Activated naive CD4-positive, alpha-beta T cell treated with anti-CD3 and anti-CD28 coated beads for 36 hours (primary cell): ENCODE data around the gene AGT. TPM values are rescaled to one million over a fixed set of nuclear protein-coding genes. Genes with fewer than 3 reads are reported as not detected.
"Not testable (repeated sequence)": the region's sequence is repeated elsewhere in the genome, so short reads cannot be mapped to it uniquely, and the experiment has no call there.

Experiments used
- CTCF ChIA-PET: fragments of 350-600 bp; sonication (Branson Sonifier 250); formaldehyde crosslinking; loops from one replicate; lab custom pipeline; 2021; ENCODE audit warnings: antibody characterized with exemption; lab: Charles Lee
- DNase-seq: peaks from one replicate; pipeline ENCODE4 v3.0.0-alpha.2; 2020
- H3K27ac Mint-ChIP-seq: one replicate; pipeline ENCODE4 v1.8.0; 2021; ENCODE audit warnings: mild to moderate bottlenecking, mixed read lengths
- H3K27me3 Mint-ChIP-seq: one replicate; pipeline ENCODE4 v1.8.0; 2021; ENCODE audit warnings: low read depth, mixed read lengths
- H3K36me3 Mint-ChIP-seq: one replicate; pipeline ENCODE4 v1.8.0; 2021; ENCODE audit warnings: low read depth, mixed read lengths
- H3K4me1 Mint-ChIP-seq: one replicate; pipeline ENCODE4 v1.8.0; 2021; ENCODE audit warnings: low read depth, mixed read lengths
- H3K4me3 Mint-ChIP-seq: one replicate; pipeline ENCODE4 v1.8.0; 2021; ENCODE audit warnings: mild to moderate bottlenecking, moderate library complexity, mixed read lengths
- H3K9me3 Mint-ChIP-seq: one replicate; pipeline ENCODE4 v1.8.0; 2021; ENCODE audit warnings: mixed read lengths
- intact Hi-C: fragments of 100-400 bp; cut with micrococcal nuclease; formaldehyde crosslinking; loops from one replicate; pipeline ENCODE4 v1.15.1; 2023
- total RNA-seq, 2 experiments: library from RNA; stranded (reverse); gene quantifications; one replicate each; pipeline ENCODE4 v1.2.3, GENCODE V29; 2021

AGT gene
- total RNA-seq, 2 experiments from 2014 or later = not detected

DNA sequence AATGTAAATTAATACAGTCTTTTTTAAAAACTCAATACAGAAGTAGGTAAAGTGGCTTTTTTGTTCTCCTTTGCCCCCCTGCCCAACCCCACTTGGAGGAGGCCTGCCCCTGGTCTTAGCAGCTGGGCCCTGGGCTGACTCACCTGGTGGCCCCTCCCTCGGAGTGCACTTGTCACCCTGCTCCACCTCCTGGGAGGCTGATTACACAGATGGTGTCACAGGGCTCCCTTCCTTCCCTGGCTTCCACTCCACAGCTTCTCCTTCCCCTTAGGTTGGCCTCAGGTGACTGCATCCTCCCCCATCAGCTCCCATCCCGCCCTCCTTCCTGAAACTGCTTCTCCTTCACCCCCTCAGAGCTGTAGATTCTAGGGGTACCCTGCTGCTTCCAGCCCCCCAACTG lies 21.5 kb upstream of the AGT start:
- CTCF ChIA-PET = no interaction called here
- Mint-ChIP-seq H3K9me3 (peaks cover 4% of the 10 kb centered on the region), H3K4me3 (no peak overlapping the region), H3K27me3 (peaks cover 18% of the 10 kb centered on the region), H3K36me3 (no peaks in the 10 kb centered on the region), H3K4me1 (no peaks in the 10 kb centered on the region), H3K27ac (no peak overlapping the region)
- intact Hi-C loops = no loop called here
- no peak for DNase-seq

DNA sequence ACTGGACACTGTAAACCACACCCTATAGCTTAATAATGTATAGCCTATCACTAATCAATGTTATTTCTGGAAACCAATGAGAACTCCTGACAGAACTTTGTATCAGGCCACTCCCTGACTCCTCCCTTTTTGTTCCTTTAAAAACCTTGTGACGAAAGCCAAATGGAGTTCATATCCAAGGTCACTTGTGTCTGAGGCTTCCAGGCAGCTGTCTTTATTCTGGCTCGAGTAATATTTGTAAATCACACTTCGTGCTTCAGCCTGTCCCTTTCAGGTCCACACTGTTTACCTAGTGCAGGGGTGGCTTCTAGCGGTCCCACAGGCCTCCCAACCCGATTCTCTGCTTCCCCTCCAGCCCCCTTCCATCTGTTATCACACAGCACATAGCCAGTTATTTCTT lies 17.1 kb upstream of the AGT start:
- H3K27ac Mint-ChIP-seq = no peak overlapping the region
- CTCF ChIA-PET = no interaction called here
- no peaks in the 10 kb centered on the region for H3K36me3 Mint-ChIP-seq
- intact Hi-C loops = no loop called here
- peaks cover 4% of the 10 kb centered on the region for H3K27me3 Mint-ChIP-seq
- DNase-seq = no peak
- no peak overlapping the region for H3K4me3 Mint-ChIP-seq
- H3K9me3 Mint-ChIP-seq = no peaks in the 10 kb centered on the region
- H3K4me1 Mint-ChIP-seq = no peaks in the 10 kb centered on the region

DNA sequence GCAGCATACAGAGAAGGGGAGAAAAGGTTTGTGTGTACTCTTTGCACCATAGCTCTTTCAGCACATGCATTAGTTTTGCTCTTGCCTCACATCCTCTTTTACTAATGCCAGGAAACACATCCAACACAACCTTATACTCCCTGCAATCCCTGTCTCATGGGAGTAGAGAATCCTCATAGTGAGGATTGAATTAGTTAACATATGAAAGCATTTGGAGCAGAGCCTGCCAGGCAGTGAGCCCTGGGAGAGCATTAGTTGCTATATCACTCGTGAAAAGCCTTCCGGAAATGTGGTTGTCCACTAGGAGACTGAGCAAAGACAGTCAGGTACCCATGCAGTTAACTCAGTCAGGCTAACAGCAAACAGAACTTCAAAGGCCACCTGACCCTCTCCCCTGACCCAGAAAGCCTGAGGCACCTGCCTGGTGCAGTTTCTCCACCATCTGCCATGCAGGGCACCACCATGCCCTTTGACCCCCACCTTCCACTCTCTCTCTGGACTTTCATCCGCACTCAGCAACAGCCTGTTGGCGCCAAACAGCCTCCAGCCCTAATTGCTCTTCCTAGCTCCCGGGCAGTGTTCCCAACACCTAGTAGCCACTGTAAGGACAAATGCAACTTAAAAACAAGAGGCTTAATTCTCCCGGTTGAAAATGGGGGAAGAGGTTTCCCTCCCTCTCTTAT lies 14.9 kb upstream of the AGT start:
- Mint-ChIP-seq H3K9me3 (no peaks in the 10 kb centered on the region), H3K36me3 (no peaks in the 10 kb centered on the region), H3K27ac (no peak overlapping the region), H3K27me3 (peaks cover 4% of the 10 kb centered on the region), H3K4me3 (no peak overlapping the region), H3K4me1 (no peaks in the 10 kb centered on the region)
- CTCF ChIA-PET = no interaction called here
- intact Hi-C loops = no loop called here
- no peak for DNase-seq

DNA sequence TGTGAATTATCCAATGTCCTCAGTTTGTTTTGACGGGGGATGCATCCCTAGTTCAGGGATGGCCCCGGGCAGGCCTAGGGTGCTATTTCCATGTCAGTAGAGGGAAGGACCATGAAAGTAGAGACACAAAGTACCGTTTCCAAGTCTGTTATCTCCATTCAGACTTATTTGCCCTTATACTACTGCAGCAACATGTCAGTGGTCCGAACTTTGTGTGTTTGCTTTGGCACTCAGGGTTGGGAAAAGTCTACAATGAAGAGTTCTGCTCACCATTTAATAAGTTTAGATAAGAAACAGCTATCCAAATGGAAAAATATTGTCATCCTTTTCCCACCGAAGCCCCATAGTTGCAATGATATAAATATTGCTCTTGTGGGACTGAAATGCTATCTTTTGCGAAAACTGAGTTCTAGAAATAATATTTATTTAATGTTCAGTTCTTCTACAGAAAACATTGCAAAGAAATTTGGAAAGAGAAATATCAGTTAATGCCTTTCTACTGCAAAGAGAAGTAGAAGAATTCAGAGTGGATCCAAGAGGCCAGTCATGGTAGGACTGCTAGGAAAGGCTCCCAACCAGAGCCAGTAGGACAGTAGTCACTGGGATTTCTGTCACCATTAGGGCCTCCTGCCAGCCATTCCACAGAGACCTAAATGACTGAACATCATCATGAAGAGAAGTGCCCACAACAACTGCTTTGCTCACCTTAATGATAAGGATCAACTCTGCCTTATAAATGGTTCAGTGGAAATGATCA lies 11.5 kb upstream of the AGT start:
- intact Hi-C loops = no loop called here
- Mint-ChIP-seq H3K36me3 (no peaks in the 10 kb centered on the region), H3K4me3 (no peak overlapping the region), H3K4me1 (no peaks in the 10 kb centered on the region), H3K9me3 (peaks cover 5% of the 10 kb centered on the region), H3K27me3 (peaks cover 3% of the 10 kb centered on the region), H3K27ac (no peak overlapping the region)
- CTCF ChIA-PET = no interaction called here
- no peak for DNase-seq

DNA sequence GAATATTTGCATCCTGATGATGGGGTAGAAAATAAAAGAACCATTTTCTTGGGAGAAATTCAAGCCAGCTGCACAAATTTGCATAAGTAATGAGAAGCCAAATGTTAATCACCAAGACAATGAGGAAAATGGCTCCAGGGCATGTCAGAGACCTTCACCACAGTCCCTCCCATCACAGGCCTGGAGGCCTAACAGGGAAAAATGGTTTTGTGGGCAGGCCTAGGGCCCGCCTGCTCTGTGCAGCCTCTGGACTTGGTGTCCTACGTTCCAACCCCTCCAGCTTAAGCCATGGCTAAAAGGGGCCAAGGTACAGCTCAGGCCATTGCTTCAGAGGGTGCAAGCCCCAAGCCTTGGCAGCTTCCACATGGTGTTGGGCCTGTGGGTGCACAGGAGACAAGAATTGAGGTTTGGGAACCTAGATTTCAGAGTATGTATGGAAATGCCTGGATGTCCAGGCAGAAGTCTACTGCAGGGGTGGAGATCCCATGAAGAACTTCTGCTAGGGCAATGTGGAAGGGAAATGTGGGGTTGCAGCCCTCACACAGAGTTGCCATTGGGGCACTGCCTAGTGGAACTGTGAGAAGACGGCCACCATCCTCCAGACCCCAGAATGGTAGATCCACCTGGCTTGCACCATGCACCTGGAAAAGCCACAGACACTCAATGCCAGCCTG lies 8.1 kb upstream of the AGT start:
- H3K27me3 Mint-ChIP-seq, H3K9me3 Mint-ChIP-seq, intact Hi-C loops: not testable (repeated sequence)

DNA sequence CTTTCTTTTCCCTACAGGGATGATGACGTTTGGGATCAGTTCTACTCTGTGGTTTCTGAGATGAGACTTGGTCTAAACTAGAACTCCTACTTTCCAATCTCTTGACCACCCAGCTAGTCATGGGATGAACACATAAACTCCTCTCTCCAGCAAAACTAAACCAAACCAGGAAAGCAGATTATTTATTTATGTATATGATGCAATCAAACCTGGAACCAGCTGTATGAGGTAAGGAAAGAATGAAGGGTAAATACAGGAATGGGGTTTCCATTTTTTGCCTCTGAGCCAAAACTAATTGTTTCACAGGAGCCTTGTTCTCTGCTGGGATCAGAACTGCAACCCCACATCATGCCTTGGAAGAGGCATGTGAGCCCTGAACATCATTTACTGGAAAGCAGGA lies 3.3 kb upstream of the AGT start:
- Mint-ChIP-seq H3K27ac (no peak overlapping the region), H3K4me1 (no peaks in the 10 kb centered on the region), H3K27me3 (peaks cover 6% of the 10 kb centered on the region), H3K4me3 (no peak overlapping the region), H3K36me3 (no peaks in the 10 kb centered on the region), H3K9me3 (peaks cover 10% of the 10 kb centered on the region)
- intact Hi-C loops = no loop called here
- CTCF ChIA-PET = no interaction called here
- no peak for DNase-seq

More for the DNA sequence above, 8.1 kb upstream of the AGT start:
- DNase-seq, H3K27ac Mint-ChIP-seq, H3K4me3 Mint-ChIP-seq, CTCF ChIA-PET, H3K36me3 Mint-ChIP-seq, H3K4me1 Mint-ChIP-seq: not testable (repeated sequence)

DNA sequence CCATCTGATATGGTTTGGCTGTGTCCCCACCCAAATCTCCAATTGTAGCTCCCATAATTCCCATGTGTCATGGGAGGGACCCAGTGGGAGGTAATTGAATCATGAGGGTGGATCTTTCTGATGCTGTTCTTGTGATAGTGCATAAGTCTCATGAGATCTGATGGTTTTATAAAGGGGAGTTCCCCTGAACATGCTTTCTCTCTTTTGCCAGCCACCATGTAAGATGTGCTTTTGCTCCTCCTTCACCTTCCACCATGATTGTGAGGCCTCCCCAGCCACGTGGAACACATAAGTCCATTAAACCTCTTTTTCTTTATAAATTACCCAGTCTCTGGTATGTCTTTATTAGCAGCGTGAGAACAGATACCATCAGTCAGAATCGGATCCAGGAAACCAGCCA lies 2.5 kb upstream of the AGT start:
- H3K4me1 Mint-ChIP-seq, H3K9me3 Mint-ChIP-seq, H3K27ac Mint-ChIP-seq, CTCF ChIA-PET, H3K4me3 Mint-ChIP-seq, DNase-seq, intact Hi-C loops, H3K27me3 Mint-ChIP-seq, H3K36me3 Mint-ChIP-seq: not testable (repeated sequence)

DNA sequence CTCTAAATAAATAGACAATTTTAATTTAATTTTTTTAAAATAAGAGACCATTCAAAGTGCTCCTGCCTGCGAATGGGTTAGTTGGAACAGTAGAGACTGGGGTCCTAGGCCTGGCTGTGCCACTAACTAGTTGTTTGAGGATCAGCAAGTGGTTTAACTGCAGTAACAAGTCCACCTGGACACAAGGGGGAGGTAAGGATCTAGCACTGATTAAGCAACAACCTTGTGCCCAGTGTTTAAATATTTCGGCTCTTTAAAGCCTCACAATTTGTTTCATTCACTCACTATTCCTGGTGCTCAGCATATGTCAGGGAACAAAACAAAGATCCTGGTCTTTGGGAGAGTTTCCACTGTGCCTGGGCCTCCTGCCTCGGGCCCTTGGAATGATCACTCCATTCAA lies 1.6 kb upstream of the AGT start:
- CTCF ChIA-PET = no interaction called here

DNA sequence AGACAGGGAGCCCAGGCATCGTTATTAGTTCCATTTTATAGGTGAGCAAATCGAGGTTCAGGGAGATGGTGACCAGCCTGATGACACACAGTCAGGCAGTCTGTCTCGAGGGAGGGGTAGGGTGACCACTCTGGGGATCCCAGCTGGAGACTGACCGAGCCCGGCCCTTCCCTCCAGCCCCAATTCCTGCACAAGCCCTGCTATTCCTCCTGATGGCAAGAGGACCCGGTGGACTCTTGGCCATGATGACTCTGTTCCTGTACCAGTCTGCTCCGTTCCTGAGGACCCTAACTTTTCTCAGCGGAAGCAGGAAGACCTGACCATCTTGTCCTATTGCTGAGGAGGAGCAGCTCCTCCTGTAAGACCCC lies 391 bp downstream of the AGT start:
- H3K27me3 Mint-ChIP-seq = peaks cover 6% of the 10 kb centered on the region
- no peak for DNase-seq
- H3K4me1 Mint-ChIP-seq = no peaks in the 10 kb centered on the region
- intact Hi-C loops = no loop called here
- peaks cover 5% of the 10 kb centered on the region for H3K9me3 Mint-ChIP-seq
- H3K27ac Mint-ChIP-seq = no peak overlapping the region
- H3K36me3 Mint-ChIP-seq = no peaks in the 10 kb centered on the region
- CTCF ChIA-PET = no interaction called here
- no peak overlapping the region for H3K4me3 Mint-ChIP-seq

More for the DNA sequence above, 1.6 kb upstream of the AGT start:
- H3K36me3 Mint-ChIP-seq = no peaks in the 10 kb centered on the region
- no peaks in the 10 kb centered on the region for H3K4me1 Mint-ChIP-seq
- H3K27ac Mint-ChIP-seq = no peak overlapping the region
- peaks cover 5% of the 10 kb centered on the region for H3K9me3 Mint-ChIP-seq
- no peak overlapping the region for H3K4me3 Mint-ChIP-seq
- peaks cover 6% of the 10 kb centered on the region for H3K27me3 Mint-ChIP-seq
- intact Hi-C loops = no loop called here
- no peak for DNase-seq

DNA sequence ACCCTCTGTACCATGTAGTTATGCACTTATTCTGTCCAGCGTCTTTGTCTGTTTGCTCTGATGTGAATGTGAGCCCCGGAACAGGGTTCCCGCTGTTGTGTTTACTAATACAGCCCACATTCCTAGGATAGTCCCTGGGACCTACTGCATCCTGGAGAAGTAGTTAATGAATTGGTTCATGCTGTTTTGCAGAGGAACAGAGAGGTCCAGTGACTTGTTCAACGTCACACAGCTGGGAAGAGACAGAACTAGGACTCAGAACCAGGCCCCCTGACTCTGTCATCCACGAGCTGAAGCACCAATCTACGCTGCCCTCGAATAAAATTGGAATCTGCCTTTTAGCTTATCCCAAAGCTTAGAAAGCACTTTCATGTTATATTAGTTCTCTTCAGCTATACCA lies 784 bp downstream of the AGT start:
- CTCF ChIA-PET = no interaction called here
- Mint-ChIP-seq H3K36me3 (no peaks in the 10 kb centered on the region), H3K9me3 (peaks cover 5% of the 10 kb centered on the region), H3K27ac (no peak overlapping the region), H3K4me3 (no peak overlapping the region), H3K27me3 (peaks cover 7% of the 10 kb centered on the region), H3K4me1 (no peaks in the 10 kb centered on the region)
- intact Hi-C loops = no loop called here
- DNase-seq = no peak

DNA sequence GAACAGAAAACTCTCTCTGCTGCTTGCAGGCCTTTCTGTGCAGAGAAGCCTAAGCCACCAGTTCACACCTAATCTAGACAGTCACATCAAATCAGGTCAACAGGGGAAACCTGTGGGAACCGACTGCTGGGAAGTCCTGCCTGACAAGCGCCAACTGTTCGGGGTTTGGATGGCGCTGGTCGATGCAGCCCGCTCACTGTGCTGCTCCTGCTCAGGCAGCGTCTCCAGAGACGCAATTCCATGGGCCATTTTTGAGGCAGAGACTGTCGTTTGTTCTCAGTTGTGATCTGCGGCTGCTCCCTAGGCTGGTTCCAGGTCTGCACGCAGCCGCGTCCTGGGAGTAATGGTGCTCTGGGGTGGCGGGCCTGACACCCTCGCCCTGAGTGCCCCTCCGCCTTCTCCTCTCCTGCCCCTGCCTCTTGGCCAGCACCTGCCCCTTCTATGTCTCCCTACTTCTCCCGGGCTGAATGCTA lies 1.4 kb downstream of the AGT start:
- intact Hi-C loops = no loop called here
- no peaks in the 10 kb centered on the region for H3K4me1 Mint-ChIP-seq

DNA sequence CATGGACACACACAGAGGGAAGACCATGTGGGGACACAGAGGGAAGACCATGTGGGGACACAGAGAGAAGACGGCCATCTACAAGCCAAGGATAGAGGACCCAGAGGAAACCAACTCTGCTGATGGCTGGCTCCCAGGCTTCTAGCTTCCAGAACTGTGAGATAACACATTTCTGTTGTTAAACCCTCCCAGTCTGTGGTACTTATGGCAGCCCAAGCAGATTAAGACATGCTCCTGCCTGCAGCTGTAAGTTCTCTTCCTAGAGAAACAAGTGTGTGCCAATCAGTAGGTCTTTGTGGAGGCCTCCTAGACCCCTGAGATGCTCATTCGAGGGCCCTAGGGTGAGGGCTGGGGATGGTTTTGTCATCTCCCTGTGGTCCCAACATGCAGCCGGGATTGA lies 2.7 kb downstream of the AGT start:
- Mint-ChIP-seq H3K9me3 (no peaks in the 10 kb centered on the region), H3K4me3 (no peak overlapping the region), H3K4me1 (no peaks in the 10 kb centered on the region), H3K36me3 (no peaks in the 10 kb centered on the region), H3K27ac (no peak overlapping the region), H3K27me3 (peaks cover 7% of the 10 kb centered on the region)
- intact Hi-C loops = no loop called here
- DNase-seq = no peak
- CTCF ChIA-PET = no interaction called here

More for the DNA sequence above, 1.4 kb downstream of the AGT start:
- CTCF ChIA-PET = no interaction called here
- DNase-seq = no peak
- peaks cover 5% of the 10 kb centered on the region for H3K9me3 Mint-ChIP-seq
- no peaks in the 10 kb centered on the region for H3K36me3 Mint-ChIP-seq
- no peak overlapping the region for H3K27ac Mint-ChIP-seq
- no peak overlapping the region for H3K4me3 Mint-ChIP-seq
- H3K27me3 Mint-ChIP-seq = peaks cover 9% of the 10 kb centered on the region

DNA sequence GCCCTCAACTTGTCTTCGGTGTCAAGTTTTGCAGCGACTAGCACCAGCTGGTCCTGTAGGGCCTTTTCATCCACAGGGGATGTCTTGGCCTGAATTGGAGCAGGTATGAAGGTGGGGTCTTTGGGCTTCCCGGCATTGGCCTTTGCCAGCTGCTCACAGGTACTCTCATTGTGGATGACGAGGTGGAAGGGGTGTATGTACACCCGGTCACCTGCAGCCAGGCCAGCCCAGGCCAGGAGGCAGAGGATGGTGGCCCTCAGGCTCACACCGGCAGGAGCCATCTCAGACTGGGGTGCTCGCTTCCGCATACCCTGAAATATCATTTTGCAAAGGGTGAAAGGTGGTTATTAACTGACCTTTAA lies 3.4 kb downstream of the AGT start:
- Mint-ChIP-seq H3K9me3 (no peaks in the 10 kb centered on the region), H3K4me1 (no peaks in the 10 kb centered on the region), H3K27ac (no peak overlapping the region), H3K36me3 (no peaks in the 10 kb centered on the region), H3K4me3 (no peak overlapping the region), H3K27me3 (peaks cover 4% of the 10 kb centered on the region)
- intact Hi-C loops = no loop called here
- no peak for DNase-seq
- CTCF ChIA-PET = no interaction called here
